Stomach (tissue), 4 donors: ENCODE data around the gene ANKRD18B.
"Not testable (repeated sequence)": the region's sequence is repeated elsewhere in the genome, so short reads cannot be mapped to it uniquely, and the experiment has no call there.

Experiments
- EP300 ChIP-seq: sonication (generic); formaldehyde crosslinking; IDR thresholded peaks from one replicate; pipeline ENCODE4 v1.6.1; 2017; ENCODE audit warnings: antibody characterized with exemption
- POLR2AphosphoS5 ChIP-seq, 3 donors: sonication (generic); formaldehyde crosslinking; IDR thresholded peaks; one replicate each; pipeline ENCODE4 v1.6.1; 2016; ENCODE audit warnings: antibody characterized with exemption in 3 of 3
- TF ChIP-seq, protein P1 (sequence below), 7 experiments: fragments of 450-650 bp in 4 of 7; fragments of 200-600 bp in 3 of 7; sonication (generic) in 3 of 7; IDR thresholded peaks; one replicate each; pipeline ENCODE4 v1.5.1; 2016 to 2019; ENCODE audit warnings: antibody characterized with exemption in 7 of 7, control low read depth in 2 of 7, mild to moderate bottlenecking in 1 of 7

DNA sequence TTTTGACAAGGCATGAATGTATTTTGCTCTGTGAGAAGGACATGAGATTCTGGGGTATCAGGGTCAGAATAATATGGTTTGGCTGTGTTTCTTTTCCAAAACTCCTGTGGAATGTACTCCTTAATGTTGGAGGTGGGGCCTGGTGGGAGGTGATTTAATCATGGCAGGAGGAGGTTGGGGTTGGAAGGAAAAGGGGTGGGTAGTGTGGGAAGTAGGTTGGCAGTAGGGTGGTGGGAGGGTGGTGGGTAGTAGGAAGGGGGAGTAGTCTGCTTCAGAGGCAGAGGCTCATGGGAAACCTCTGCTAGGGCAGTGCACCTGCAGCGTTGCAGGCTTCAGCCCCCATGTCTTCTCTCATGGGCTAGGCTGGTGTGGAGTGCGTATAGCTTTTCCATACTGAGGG is 72.9 kb downstream of the ANKRD18B start:
- TF ChIP-seq, protein P1, sequence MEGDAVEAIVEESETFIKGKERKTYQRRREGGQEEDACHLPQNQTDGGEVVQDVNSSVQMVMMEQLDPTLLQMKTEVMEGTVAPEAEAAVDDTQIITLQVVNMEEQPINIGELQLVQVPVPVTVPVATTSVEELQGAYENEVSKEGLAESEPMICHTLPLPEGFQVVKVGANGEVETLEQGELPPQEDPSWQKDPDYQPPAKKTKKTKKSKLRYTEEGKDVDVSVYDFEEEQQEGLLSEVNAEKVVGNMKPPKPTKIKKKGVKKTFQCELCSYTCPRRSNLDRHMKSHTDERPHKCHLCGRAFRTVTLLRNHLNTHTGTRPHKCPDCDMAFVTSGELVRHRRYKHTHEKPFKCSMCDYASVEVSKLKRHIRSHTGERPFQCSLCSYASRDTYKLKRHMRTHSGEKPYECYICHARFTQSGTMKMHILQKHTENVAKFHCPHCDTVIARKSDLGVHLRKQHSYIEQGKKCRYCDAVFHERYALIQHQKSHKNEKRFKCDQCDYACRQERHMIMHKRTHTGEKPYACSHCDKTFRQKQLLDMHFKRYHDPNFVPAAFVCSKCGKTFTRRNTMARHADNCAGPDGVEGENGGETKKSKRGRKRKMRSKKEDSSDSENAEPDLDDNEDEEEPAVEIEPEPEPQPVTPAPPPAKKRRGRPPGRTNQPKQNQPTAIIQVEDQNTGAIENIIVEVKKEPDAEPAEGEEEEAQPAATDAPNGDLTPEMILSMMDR (IDR thresholded peaks at IDR 0.05) = not testable (repeated sequence)
- TF ChIP-seq EP300; POLR2AphosphoS5 (IDR thresholded peaks at IDR 0.05): not testable (repeated sequence)
